HEK293 (cell line): ENCODE results near the gene MTCL1.

ENCODE experiments used
- CTCF ChIP-seq: fragments of 450-650 bp; formaldehyde crosslinking; IDR thresholded peaks from 2 replicates; pipeline ENCODE4 v1.5.1; 2016; ENCODE audit warnings: missing biosample characterization, missing genetic modification characterization
- FEZF1 ChIP-seq: fragments of 450-650 bp; formaldehyde crosslinking; IDR thresholded peaks from 2 replicates; pipeline ENCODE4 v1.5.1; 2016; ENCODE audit warnings: missing biosample characterization, missing genetic modification characterization
- ZFP3 ChIP-seq: fragments of 450-650 bp; formaldehyde crosslinking; IDR thresholded peaks from 2 replicates; pipeline ENCODE4 v1.5.1; 2016; ENCODE audit warnings: low read depth, missing biosample characterization, missing genetic modification characterization

- TF ChIP-seq FEZF1 (tag by site-specific recombination) (no peak), CTCF (tag by site-specific recombination) (no peak), ZFP3 (tag by site-specific recombination) (no peak)
Measured at GRCh38 chr18:8799001-8799400, 93.6 kb downstream of the MTCL1 start.
